ENCODE results near the gene COL12A1. TPM values are rescaled to one million over a fixed set of nuclear protein-coding genes. Genes with fewer than 3 reads are reported as not detected.

The COL12A1 gene
- total RNA-seq, 1 experiment from 2014 or later, result 136 TPM

- H3K4me1 Mint-ChIP-seq (ENCODE audit: insufficient read depth, unreplicated experiment), result no peaks in the 10 kb centered on the region
- no peak overlapping the region for H3K4me3 Mint-ChIP-seq (ENCODE audit: unreplicated experiment)
- POLR2A ChIA-PET, result no interaction called here
- no peak for TF ChIP-seq CTCF (IDR thresholded peaks at IDR 0.05; ENCODE audit: unreplicated experiment)
- H3K36me3 Mint-ChIP-seq (ENCODE audit: insufficient read depth, unreplicated experiment), result no peaks in the 10 kb centered on the region
- no peak for DNase-seq (ENCODE audit: unreplicated experiment)
- H3K27ac Mint-ChIP-seq (ENCODE audit: low read depth, unreplicated experiment), result no peak overlapping the region
- no TSS peak for BruUV-seq (replicated peaks)
- H3K9me3 Mint-ChIP-seq (ENCODE audit: unreplicated experiment), result peaks cover 14% of the 10 kb centered on the region
- intact Hi-C loops (cut with micrococcal nuclease), result no loop called here
- CTCF ChIA-PET, result interaction anchor here (0.7 kb wide), 1 partner anchor 13 kb away, joined by 5 read pairs; no protein-coding TSS in a partner anchor
- H3K27me3 Mint-ChIP-seq (ENCODE audit: insufficient read depth, unreplicated experiment), result no peaks in the 10 kb centered on the region
Measured at GRCh38 chr6:75041381-75041780, 164.5 kb downstream of the COL12A1 start.

Other genes with a start within 250 kb of the COL12A1 start
- gene COX7A2, start 37.7 kb upstream of the COL12A1 start, total RNA-seq (2022), result 316 and 375 TPM in 2 replicates
- gene TMEM30A, start 78.7 kb upstream of the COL12A1 start, total RNA-seq (2022), result 53.7 and 71.4 TPM in 2 replicates